Neural progenitor cell (in vitro differentiated cells): ENCODE measurements around the gene TRMT61A. TPM values are rescaled to one million over a fixed set of nuclear protein-coding genes. Genes with fewer than 3 reads are reported as not detected.
A peak's percentile ranks its signal among the peaks of the same experiment; 100 is the strongest.

Experiments used
- DNase-seq: peaks from one replicate; pipeline ENCODE4 v3.0.0-alpha.2; 2016; ENCODE audit warnings: low spot score
- H2AFZ ChIP-seq: fragments of 200-600 bp; sonication (generic); replicated peaks from 2 replicates; pipeline ENCODE4 v1.6.1; 2016; ENCODE audit warnings: antibody characterized with exemption
- H3F3A ChIP-seq: fragments of 200-600 bp; sonication (generic); 2 replicates; pipeline ENCODE4 v1.6.1; 2016; ENCODE audit warnings: antibody characterized with exemption, low read depth
- H3K27ac ChIP-seq: fragments of 200-600 bp; sonication (generic); 2 replicates; pipeline ENCODE4 v1.5.1; 2016; ENCODE audit warnings: mild to moderate bottlenecking
- H3K27me3 ChIP-seq: fragments of 200-600 bp; sonication (generic); 2 replicates; pipeline ENCODE4 v1.6.1; 2016; ENCODE audit warnings: mild to moderate bottlenecking, moderate library complexity
- H3K36me3 ChIP-seq: fragments of 200-600 bp; sonication (generic); 2 replicates; pipeline ENCODE4 v1.5.1; 2016
- H3K4me1 ChIP-seq: fragments of 200-600 bp; sonication (generic); 2 replicates; pipeline ENCODE4 v1.6.1; 2016; ENCODE audit warnings: mixed run types
- H3K4me2 ChIP-seq: fragments of 200-600 bp; sonication (generic); 2 replicates; pipeline ENCODE4 v1.6.1; 2016
- H3K4me3 ChIP-seq: fragments of 200-600 bp; sonication (generic); 2 replicates; pipeline ENCODE4 v1.5.1; 2016
- H3K79me2 ChIP-seq: fragments of 200-600 bp; sonication (generic); 2 replicates; pipeline ENCODE4 v1.6.1; 2016; ENCODE audit warnings: low read depth
- H3K9ac ChIP-seq: fragments of 200-600 bp; sonication (generic); 2 replicates; pipeline ENCODE4 v1.6.1; 2016
- H3K9me3 ChIP-seq: fragments of 200-600 bp; sonication (generic); 2 replicates; pipeline ENCODE4 v1.5.1; 2016; ENCODE audit warnings: low read depth
- H4K20me1 ChIP-seq: fragments of 200-600 bp; sonication (generic); 2 replicates; pipeline ENCODE4 v1.6.1; 2016; ENCODE audit warnings: low read depth
- H3K27ac Mint-ChIP-seq: 3 replicates; pipeline ENCODE4 v1.8.0; 2021; ENCODE audit warnings: mixed read lengths
- H3K27me3 Mint-ChIP-seq: 2 replicates; pipeline ENCODE4 v1.8.0; 2022; ENCODE audit warnings: low read depth, mild to moderate bottlenecking, inconsistent platforms, moderate library complexity, mixed read lengths; ENCODE audit not compliant: insufficient read depth
- H3K36me3 Mint-ChIP-seq: 3 replicates; pipeline ENCODE4 v1.8.0; 2021; ENCODE audit warnings: mixed read lengths
- H3K4me1 Mint-ChIP-seq: 3 replicates; pipeline ENCODE4 v1.8.0; 2021; ENCODE audit warnings: mixed read lengths
- H3K4me3 Mint-ChIP-seq: 3 replicates; pipeline ENCODE4 v1.8.0; 2021; ENCODE audit warnings: mild to moderate bottlenecking, moderate library complexity, mixed read lengths
- H3K9me3 Mint-ChIP-seq: 3 replicates; pipeline ENCODE4 v1.8.0; 2020; ENCODE audit warnings: mixed read lengths
- CTCF ChIP-seq: fragments of 200-600 bp; sonication (generic); IDR thresholded peaks from 2 replicates; pipeline ENCODE4 v1.5.1; 2017; ENCODE audit warnings: antibody characterized with exemption, mild to moderate bottlenecking
- EZH2 ChIP-seq: fragments of 200-600 bp; sonication (generic); IDR thresholded peaks from 2 replicates; pipeline ENCODE4 v1.6.1; 2017; ENCODE audit warnings: antibody characterized with exemption, mild to moderate bottlenecking, moderate library complexity
- EZH2phosphoT487 ChIP-seq: fragments of 200-600 bp; sonication (generic); IDR thresholded peaks from 2 replicates; pipeline ENCODE4 v1.6.1; 2017; ENCODE audit warnings: antibody characterized with exemption
- total RNA-seq: library from RNA; depleted of rRNA; stranded (reverse); fragments of >200 nt; gene quantifications from 2 replicates; pipeline ENCODE4 v1.2.3, GENCODE V29; 2015; ENCODE audit warnings: low replicate concordance

TRMT61A gene
- total RNA-seq, 1 donor from 2014 or later: 1.2 TPM

- peaks cover 9% of the 10 kb centered on the region for H3K4me1 ChIP-seq
- no peak overlapping the region for H2AFZ ChIP-seq
- peaks cover 37% of the 10 kb centered on the region for H3F3A ChIP-seq
- no peaks in the 10 kb centered on the region for H3K9me3 Mint-ChIP-seq
- peaks cover 17% of the 10 kb centered on the region for H3K36me3 Mint-ChIP-seq
- H3K36me3 ChIP-seq: peaks cover 8% of the 10 kb centered on the region
- H3K4me1 Mint-ChIP-seq: peaks cover 40% of the 10 kb centered on the region
- TF ChIP-seq CTCF (no peak), EZH2 (no peak), EZH2phosphoT487 (no peak)
- H3K9me3 ChIP-seq: no peaks in the 10 kb centered on the region
- H3K27ac ChIP-seq: no peak overlapping the region
- H3K4me3 ChIP-seq: no peak overlapping the region
- H3K27ac Mint-ChIP-seq: no peak overlapping the region
- no peak overlapping the region for H3K9ac ChIP-seq
- peaks cover 3% of the 10 kb centered on the region for H3K27me3 Mint-ChIP-seq
- no peak overlapping the region for H3K4me3 Mint-ChIP-seq
- peaks cover 40% of the 10 kb centered on the region for H4K20me1 ChIP-seq
- no peak overlapping the region for H3K4me2 ChIP-seq
- no peaks in the 10 kb centered on the region for H3K27me3 ChIP-seq
- peaks cover 61% of the 10 kb centered on the region for H3K79me2 ChIP-seq
- DNase-seq: no peak
Observed at GRCh38 chr14:103558071-103558882, 29.3 kb downstream of the TRMT61A start.

- Histone ChIP-seq H3K4me3 (no peak overlapping the region), H3K27ac (no peak overlapping the region), H3K9me3 (no peaks in the 10 kb centered on the region), H3K79me2 (peaks cover 76% of the 10 kb centered on the region), H2AFZ (no peak overlapping the region), H3K36me3 (peaks cover 8% of the 10 kb centered on the region), H3K4me2 (no peak overlapping the region), H3K27me3 (no peaks in the 10 kb centered on the region), H3F3A (peaks cover 37% of the 10 kb centered on the region), H3K4me1 (peaks cover 16% of the 10 kb centered on the region), H4K20me1 (peaks cover 50% of the 10 kb centered on the region), H3K9ac (no peak overlapping the region)
- Mint-ChIP-seq H3K9me3 (no peaks in the 10 kb centered on the region), H3K4me3 (peak overlapping the region; percentile 36), H3K36me3 (peaks cover 15% of the 10 kb centered on the region), H3K4me1 (peaks cover 48% of the 10 kb centered on the region), H3K27me3 (peaks cover 3% of the 10 kb centered on the region), H3K27ac (no peak overlapping the region)
- DNase-seq: no peak
- TF ChIP-seq CTCF (no peak), EZH2phosphoT487 (no peak), EZH2 (no peak)
Observed at GRCh38 chr14:103559766-103560165, 30.8 kb downstream of the TRMT61A start.

- DNase-seq: no peak
- Mint-ChIP-seq H3K4me3 (peak overlapping the region; percentile 95), H3K4me1 (peaks cover 49% of the 10 kb centered on the region), H3K36me3 (peaks cover 10% of the 10 kb centered on the region), H3K27me3 (peaks cover under 1% of the 10 kb centered on the region), H3K27ac (no peak overlapping the region), H3K9me3 (no peaks in the 10 kb centered on the region)
- Histone ChIP-seq H3K9ac (peak overlapping the region; percentile 94), H3K27ac (no peak overlapping the region), H3F3A (peaks cover 37% of the 10 kb centered on the region), H3K79me2 (peaks cover 86% of the 10 kb centered on the region), H3K4me3 (peak overlapping the region; percentile 97), H3K9me3 (no peaks in the 10 kb centered on the region), H3K4me1 (peaks cover 16% of the 10 kb centered on the region), H4K20me1 (peaks cover 50% of the 10 kb centered on the region), H3K36me3 (peaks cover 8% of the 10 kb centered on the region), H2AFZ (no peak overlapping the region), H3K27me3 (no peaks in the 10 kb centered on the region), H3K4me2 (peak overlapping the region; percentile 96)
- no peak for TF ChIP-seq EZH2phosphoT487
Observed at GRCh38 chr14:103560691-103561090, 31.7 kb downstream of the TRMT61A start.
